GM19324 (cell line): Measurements from ENCODE around the gene SLC6A6.

Experiments used
- ATAC-seq: cut with Tn5 transposase; IDR thresholded peaks from one replicate; pipeline ENCODE4 v1.9.1; 2021; ENCODE audit warnings: mild to moderate bottlenecking, moderate library complexity; ENCODE audit not compliant: unreplicated experiment, low FRiP score

The SLC6A6 gene

GRCh38 chr3:14532691-14533456 is 130.5 kb downstream of the SLC6A6 start:
- no peak for ATAC-seq

GRCh38 chr3:14533457-14533958 is 131.1 kb downstream of the SLC6A6 start:
- ATAC-seq = no peak

DNA sequence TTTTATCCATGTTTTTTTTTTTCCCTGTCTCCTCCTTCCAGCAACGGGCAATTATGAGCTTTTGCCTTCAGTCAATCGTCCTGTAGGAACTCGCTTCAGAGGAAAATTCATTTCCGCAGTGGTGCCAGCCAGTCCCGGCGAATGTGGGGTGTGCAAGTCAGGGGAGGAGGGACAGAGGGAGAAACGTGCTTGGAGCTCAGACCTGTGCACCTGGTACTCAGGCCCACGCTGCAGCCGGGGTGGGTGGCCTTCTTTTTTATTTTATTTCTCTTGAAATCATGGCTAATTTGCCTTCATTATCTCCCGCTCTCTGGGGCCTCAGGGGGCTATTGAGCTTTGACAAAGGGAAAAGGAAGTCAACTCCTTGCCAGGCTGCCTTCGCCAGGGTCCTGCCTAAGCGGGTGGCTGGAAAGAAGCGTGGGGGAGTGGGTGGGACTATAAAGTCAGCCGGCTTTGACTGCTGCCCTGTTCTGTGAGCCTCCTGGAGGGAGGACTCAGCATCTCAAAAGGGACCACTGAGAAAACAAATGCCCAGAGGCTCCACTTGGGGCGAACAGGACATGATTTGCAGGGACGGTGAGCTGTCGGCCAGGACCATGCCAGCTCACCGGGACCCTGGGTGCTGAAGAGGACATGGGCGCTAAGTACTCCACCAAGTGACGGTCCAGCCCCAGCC is 132.2 kb downstream of the SLC6A6 start:
- no peak for ATAC-seq

DNA sequence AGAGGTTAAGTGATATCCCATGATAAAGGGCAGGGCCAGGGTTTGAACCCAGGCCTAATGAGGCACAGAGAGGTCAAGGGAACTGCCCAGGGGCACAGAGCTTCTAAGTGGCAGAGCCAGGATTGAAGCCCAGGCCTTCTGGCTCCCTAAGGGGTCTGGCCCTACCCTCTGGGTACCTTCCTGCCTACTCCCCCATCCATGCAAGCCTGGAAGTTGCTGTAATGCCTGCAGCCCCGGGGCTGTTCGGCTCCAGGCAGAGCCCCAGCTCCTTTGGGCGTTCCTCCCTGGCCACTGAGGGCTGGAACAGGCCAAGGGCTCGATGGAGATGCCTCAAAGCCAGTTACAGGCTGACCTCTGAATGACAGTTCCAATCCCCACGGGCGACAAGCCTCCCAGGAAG is 133.2 kb downstream of the SLC6A6 start:
- no peak for ATAC-seq

- ATAC-seq = no peak
Observed at GRCh38 chr3:14536055-14536815, 133.8 kb downstream of the SLC6A6 start.

- no peak for ATAC-seq
Observed at GRCh38 chr3:14536837-14537589, 134.6 kb downstream of the SLC6A6 start.

- no peak for ATAC-seq
Observed at GRCh38 chr3:14537590-14538450, 135.4 kb downstream of the SLC6A6 start.

DNA sequence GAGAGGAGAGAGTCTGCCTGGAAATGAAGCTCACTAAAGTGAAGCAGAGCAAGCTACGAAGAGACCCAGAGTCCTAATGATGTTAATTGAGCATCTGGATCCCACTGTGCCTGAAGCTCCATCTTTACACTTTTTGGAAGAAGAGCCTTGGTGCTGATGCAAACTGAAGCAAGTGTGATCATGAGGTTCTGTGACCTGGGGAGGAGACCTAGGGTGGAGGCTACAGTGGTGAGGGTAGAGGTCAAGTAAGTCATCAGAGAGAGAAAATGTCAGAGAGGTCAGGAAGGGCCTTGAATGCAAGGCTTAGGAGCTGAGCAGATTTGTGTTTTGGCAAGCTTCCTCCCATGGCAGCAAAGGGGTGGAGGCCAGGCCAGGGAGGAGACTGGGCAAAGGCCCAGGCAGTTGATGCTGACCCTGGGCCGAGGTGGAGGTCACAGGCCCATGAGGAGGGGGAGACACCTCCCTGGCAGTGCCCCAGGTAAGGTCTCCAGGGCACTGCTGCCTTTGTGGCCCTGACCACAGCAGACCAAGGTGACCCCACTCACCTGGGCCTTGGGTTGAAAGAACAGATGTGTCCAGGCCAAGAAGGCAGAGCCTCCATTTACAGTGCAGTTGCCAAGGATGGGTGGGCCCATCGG is 136.2 kb downstream of the SLC6A6 start:
- ATAC-seq = no peak
